ENCODE measurements around the gene PJA1.

Gene PJA1, protein sequence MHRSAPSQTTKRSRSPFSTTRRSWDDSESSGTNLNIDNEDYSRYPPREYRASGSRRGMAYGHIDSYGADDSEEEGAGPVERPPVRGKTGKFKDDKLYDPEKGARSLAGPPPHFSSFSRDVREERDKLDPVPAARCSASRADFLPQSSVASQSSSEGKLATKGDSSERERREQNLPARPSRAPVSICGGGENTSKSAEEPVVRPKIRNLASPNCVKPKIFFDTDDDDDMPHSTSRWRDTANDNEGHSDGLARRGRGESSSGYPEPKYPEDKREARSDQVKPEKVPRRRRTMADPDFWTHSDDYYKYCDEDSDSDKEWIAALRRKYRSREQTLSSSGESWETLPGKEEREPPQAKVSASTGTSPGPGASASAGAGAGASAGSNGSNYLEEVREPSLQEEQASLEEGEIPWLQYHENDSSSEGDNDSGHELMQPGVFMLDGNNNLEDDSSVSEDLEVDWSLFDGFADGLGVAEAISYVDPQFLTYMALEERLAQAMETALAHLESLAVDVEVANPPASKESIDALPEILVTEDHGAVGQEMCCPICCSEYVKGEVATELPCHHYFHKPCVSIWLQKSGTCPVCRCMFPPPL

DNA sequence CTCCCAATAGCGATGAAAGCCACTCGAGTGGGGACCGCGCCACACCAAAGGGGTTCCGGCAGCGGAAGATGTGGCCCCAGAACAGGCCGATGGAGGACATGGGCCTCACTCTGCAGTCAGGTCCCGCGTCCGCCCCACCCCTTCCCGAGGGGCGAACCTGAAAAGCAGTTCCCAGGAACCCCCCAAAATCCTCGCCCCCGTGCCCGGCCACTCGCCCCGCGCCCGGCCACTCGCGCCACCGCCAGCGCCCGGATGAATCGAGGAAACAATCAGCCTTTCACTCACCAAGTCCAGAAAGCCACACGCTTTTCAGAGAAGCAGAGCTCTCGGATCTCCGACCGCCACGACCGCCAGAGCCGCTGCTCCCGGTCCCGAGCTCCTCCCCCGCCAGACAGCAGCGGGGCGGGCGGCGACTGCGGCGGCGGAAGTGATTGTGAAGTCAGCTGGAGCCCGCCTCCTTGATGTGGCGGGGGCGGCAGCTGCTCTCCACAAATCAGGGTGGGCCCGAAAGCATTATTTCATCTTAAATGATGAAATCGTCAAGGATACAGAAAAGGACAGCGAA, at the start of gene PJA1:
PJA1 (minus strand) TSS at position 367 of the 565 bp plus-strand sequence. CDS start 2,380 bp downstream, outside the sequence.
- TF ChIP-seq, protein P1, sequence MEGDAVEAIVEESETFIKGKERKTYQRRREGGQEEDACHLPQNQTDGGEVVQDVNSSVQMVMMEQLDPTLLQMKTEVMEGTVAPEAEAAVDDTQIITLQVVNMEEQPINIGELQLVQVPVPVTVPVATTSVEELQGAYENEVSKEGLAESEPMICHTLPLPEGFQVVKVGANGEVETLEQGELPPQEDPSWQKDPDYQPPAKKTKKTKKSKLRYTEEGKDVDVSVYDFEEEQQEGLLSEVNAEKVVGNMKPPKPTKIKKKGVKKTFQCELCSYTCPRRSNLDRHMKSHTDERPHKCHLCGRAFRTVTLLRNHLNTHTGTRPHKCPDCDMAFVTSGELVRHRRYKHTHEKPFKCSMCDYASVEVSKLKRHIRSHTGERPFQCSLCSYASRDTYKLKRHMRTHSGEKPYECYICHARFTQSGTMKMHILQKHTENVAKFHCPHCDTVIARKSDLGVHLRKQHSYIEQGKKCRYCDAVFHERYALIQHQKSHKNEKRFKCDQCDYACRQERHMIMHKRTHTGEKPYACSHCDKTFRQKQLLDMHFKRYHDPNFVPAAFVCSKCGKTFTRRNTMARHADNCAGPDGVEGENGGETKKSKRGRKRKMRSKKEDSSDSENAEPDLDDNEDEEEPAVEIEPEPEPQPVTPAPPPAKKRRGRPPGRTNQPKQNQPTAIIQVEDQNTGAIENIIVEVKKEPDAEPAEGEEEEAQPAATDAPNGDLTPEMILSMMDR (IDR thresholded peaks at IDR 0.05; ENCODE audit: low read depth, low read length) = no peak
- peak; percentile 68 for DNase-seq
- peaks cover 11% of the 10 kb centered on the region for H3K27me3 ChIP-seq (ENCODE audit: insufficient read depth, low read depth, severe bottlenecking)
- H3K36me3 ChIP-seq = peaks cover 10% of the 10 kb centered on the region
- H3K27ac ChIP-seq = peak within 1 kb of the TSS; percentile 68
- no peaks in the 10 kb centered on the region for H3K9me3 ChIP-seq (ENCODE audit: severe bottlenecking)
- peak within 1 kb of the TSS; percentile 65 for H3K4me3 ChIP-seq (ENCODE audit: low read depth, low read length)

DNA sequence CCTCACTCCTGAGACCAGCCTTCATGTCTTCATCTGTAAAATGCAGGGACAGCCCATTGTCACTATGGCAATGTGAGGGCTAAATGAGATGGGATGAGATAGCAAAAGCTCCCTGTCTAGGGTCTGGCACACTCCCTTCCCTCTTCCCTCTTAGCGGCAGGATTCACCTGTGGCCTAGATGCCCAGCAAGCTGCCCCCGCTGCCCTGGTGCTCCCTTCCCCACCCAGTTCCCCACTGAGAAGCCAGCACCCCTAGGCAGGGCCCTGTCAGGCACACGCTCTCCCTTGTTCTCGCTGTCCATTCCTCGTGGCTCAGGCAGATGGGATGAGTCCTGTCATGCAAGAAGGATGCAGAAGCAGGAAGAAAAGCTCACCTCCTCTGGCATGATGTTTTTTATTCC, 49.2 kb upstream of the PJA1 start:
- Histone ChIP-seq H3K27me3 (ENCODE audit: insufficient read depth, low read depth, severe bottlenecking) (no peaks in the 10 kb centered on the region), H3K9me3 (ENCODE audit: severe bottlenecking) (no peaks in the 10 kb centered on the region), H3K36me3 (no peaks in the 10 kb centered on the region), H3K27ac (no peak overlapping the region), H3K4me3 (ENCODE audit: low read depth, low read length) (no peak overlapping the region)
- TF ChIP-seq, protein P1 (IDR thresholded peaks at IDR 0.05; ENCODE audit: low read depth, low read length) = no peak
- DNase-seq = no peak

DNA sequence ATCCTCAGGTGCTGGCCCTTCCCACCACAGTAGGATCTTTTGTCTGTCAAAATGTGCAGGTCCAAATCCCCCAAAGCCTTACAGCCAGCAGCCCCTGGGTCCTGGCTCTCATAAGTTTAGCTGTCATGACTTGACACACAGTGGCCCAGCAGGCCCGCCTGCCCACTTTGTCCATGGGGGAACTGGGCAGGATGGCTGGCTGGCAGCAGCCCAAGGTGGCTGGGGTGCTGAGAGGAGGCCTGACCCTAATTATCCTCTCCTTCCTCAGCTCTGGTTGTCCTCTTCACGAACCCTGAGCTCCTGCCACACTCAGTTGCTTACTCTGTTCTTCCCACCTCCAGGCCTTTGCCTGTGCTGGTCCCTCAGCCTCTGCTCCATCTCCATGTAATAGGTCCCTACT, 46.4 kb upstream of the PJA1 start:
- Histone ChIP-seq H3K27me3 (ENCODE audit: insufficient read depth, low read depth, severe bottlenecking) (no peaks in the 10 kb centered on the region), H3K27ac (no peak overlapping the region), H3K4me3 (ENCODE audit: low read depth, low read length) (no peak overlapping the region), H3K9me3 (ENCODE audit: severe bottlenecking) (no peaks in the 10 kb centered on the region), H3K36me3 (no peaks in the 10 kb centered on the region)
- TF ChIP-seq, protein P1 (IDR thresholded peaks at IDR 0.05; ENCODE audit: low read depth, low read length) = no peak
- DNase-seq = no peak

DNA sequence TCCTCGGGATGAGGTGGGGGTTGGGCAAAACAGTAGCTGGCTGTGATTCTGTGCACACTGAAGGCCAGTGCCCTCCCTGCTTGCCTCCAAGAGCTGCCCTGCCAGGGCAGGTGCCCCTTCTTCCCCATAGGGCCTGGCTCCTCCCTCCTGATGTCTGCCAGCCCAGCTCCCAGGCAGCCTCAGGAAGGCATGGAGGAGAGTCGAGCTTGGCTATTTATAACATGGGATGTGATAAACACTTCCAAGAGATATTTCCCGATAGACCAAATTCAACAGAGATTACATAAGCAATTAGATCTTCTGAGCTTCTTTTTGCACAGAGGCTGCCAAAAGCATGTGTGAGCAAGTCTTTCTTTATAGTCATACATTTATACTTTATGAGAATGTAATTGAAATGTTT, 45.3 kb upstream of the PJA1 start:
- Histone ChIP-seq H3K27ac (no peak overlapping the region), H3K27me3 (ENCODE audit: insufficient read depth, low read depth, severe bottlenecking) (no peaks in the 10 kb centered on the region), H3K9me3 (ENCODE audit: severe bottlenecking) (no peaks in the 10 kb centered on the region), H3K4me3 (ENCODE audit: low read depth, low read length) (no peak overlapping the region), H3K36me3 (no peaks in the 10 kb centered on the region)
- TF ChIP-seq, protein P1 (IDR thresholded peaks at IDR 0.05; ENCODE audit: low read depth, low read length) = no peak
- DNase-seq = no peak

DNA sequence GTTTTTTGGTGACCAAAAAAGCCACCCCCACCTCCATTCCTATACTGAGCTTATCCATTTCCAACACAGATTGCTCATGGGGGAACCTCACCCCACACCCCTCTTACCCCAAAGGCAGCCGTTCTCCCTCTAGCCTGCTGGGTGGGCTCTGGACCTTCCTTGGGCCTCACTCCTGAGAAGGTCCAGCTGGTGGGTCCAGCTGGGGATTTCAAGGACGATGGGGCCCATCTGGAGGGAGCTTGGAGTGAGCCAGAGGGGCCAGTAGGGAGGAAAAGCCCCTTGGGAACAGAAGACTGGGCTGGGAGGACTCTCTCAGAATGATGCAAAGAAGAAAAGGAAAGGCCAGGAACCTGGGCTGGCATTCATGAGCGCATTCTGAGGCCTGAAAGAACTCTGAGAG, 42.0 kb upstream of the PJA1 start:
- Histone ChIP-seq H3K4me3 (ENCODE audit: low read depth, low read length) (no peak overlapping the region), H3K27ac (no peak overlapping the region), H3K9me3 (ENCODE audit: severe bottlenecking) (no peaks in the 10 kb centered on the region), H3K36me3 (no peaks in the 10 kb centered on the region), H3K27me3 (ENCODE audit: insufficient read depth, low read depth, severe bottlenecking) (no peaks in the 10 kb centered on the region)
- no peak for DNase-seq
- TF ChIP-seq, protein P1 (IDR thresholded peaks at IDR 0.05; ENCODE audit: low read depth, low read length) = no peak

All from WERI-Rb-1 (cell line).